A549 (cell line): Measurements from ENCODE around the gene LRRC75B.

Source experiments
- POLR2A ChIP-seq: IDR thresholded peaks from 2 replicates; pipeline ENCODE4 v1.6.1; 2012; ENCODE audit warnings: mild to moderate bottlenecking, low read length
- RFX5 ChIP-seq: fragments of 450-650 bp; IDR thresholded peaks from 2 replicates; pipeline ENCODE4 v1.7.1; 2014; ENCODE audit warnings: antibody characterized with exemption, mild to moderate bottlenecking, moderate library complexity

DNA sequence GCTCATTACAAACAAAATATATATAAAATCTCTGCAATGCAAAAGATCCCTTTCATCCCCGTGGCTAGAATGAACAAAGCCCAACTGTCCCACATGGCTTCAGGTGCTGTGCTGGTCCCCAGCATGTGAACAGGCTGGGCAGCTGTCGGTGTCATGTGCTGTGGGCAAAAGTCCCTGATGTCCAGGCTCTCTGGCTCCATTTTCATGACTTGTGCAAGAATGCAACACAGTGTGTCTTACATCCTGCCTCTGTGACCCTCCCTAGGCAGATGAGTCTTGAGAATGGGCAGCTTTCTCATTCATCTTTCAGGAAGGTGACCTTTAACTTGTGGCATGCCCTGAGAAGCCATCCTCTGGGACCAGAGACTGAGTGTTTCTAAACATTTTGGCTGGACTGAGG is 52.4 kb downstream of the LRRC75B start:
- TF ChIP-seq POLR2A, result no peak
- TF ChIP-seq RFX5, result no peak
